ENCODE data around the gene IGFL4.

DNA sequence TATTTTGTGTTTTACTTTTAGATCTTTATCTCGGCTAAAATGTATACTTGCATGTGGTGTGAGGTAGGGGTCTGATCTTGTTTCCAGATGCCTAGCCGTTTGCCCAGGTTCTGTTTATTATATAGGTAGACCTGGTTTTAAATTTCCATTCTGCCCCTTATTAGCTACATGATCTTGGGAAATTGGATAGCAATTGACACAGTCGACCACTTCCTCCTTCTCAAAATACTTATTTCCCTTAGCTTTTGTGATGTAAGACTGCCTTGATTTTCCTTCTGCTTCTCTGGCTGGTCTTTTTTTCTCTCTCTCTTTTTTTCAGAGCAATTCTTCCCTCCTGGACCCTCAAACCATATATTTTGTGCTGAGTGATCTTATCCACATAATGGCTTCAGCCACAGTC is 15.0 kb downstream of the IGFL4 start:
- TF ChIP-seq, protein P1, sequence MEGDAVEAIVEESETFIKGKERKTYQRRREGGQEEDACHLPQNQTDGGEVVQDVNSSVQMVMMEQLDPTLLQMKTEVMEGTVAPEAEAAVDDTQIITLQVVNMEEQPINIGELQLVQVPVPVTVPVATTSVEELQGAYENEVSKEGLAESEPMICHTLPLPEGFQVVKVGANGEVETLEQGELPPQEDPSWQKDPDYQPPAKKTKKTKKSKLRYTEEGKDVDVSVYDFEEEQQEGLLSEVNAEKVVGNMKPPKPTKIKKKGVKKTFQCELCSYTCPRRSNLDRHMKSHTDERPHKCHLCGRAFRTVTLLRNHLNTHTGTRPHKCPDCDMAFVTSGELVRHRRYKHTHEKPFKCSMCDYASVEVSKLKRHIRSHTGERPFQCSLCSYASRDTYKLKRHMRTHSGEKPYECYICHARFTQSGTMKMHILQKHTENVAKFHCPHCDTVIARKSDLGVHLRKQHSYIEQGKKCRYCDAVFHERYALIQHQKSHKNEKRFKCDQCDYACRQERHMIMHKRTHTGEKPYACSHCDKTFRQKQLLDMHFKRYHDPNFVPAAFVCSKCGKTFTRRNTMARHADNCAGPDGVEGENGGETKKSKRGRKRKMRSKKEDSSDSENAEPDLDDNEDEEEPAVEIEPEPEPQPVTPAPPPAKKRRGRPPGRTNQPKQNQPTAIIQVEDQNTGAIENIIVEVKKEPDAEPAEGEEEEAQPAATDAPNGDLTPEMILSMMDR (IDR thresholded peaks at IDR 0.05) = no peak
- TF ChIP-seq POLR2A (IDR thresholded peaks at IDR 0.05) (no peak), POLR2AphosphoS5 (IDR thresholded peaks at IDR 0.05) (no peak)

Data from transverse colon (tissue), 4 donors.